Measurements from ENCODE around the gene APBA1.

DNA sequence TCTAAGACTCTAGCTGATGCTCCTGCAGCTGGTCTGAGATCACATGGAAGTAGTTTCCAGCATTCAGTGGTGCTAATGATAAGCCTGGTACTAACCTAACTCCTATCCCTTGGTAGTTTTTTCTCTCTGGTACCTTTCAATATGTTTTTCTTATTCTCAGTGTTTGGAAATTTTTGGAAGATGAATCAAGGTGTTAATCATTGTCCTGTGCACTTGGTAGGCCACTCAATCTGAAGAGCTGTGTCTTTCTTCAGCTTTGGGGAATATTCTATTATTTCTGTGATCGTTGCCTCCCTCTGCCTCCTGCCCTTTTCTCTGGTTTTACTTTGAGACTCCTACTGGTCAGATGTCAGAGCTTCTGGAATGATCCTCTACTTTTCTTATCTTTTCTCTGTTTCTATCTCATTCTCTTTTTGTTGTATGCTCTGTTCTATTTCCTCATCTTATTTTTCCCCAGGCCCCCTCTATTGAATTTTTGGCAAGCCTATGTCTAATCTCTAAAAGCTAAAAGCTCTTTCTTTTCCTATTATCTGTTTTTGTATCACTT lies 136.8 kb downstream of the APBA1 start:
- TF ChIP-seq, protein P1, sequence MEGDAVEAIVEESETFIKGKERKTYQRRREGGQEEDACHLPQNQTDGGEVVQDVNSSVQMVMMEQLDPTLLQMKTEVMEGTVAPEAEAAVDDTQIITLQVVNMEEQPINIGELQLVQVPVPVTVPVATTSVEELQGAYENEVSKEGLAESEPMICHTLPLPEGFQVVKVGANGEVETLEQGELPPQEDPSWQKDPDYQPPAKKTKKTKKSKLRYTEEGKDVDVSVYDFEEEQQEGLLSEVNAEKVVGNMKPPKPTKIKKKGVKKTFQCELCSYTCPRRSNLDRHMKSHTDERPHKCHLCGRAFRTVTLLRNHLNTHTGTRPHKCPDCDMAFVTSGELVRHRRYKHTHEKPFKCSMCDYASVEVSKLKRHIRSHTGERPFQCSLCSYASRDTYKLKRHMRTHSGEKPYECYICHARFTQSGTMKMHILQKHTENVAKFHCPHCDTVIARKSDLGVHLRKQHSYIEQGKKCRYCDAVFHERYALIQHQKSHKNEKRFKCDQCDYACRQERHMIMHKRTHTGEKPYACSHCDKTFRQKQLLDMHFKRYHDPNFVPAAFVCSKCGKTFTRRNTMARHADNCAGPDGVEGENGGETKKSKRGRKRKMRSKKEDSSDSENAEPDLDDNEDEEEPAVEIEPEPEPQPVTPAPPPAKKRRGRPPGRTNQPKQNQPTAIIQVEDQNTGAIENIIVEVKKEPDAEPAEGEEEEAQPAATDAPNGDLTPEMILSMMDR (IDR thresholded peaks at IDR 0.05; ENCODE audit: insufficient read depth, low read length, poor library complexity, severe bottlenecking), result no peak
- TF ChIP-seq EZH2phosphoT487 (conservative IDR thresholded peaks at IDR 0.05; ENCODE audit: low read length), result no peak

Measured in SU-DHL-6 (cell line).